ENCODE data around the gene EIF4E2. TPM values are rescaled to one million over a fixed set of nuclear protein-coding genes. Genes with fewer than 3 reads are reported as not detected.

Gene EIF4E2
- total RNA-seq, 1 donor from 2014 or later = 97.0 TPM

GRCh38 chr2:232521959-232522622, 28.4 kb upstream of the EIF4E2 start:
- no peak overlapping the region for H3K9ac ChIP-seq
- peaks cover 20% of the 10 kb centered on the region for H3K4me1 ChIP-seq
- Mint-ChIP-seq H3K27ac (no peak overlapping the region), H3K9me3 (no peaks in the 10 kb centered on the region), H3K27me3 (ENCODE audit: insufficient read depth, low read depth) (peaks cover 41% of the 10 kb centered on the region), H3K4me1 (peaks cover 16% of the 10 kb centered on the region), H3K4me3 (no peak overlapping the region), H3K36me3 (no peaks in the 10 kb centered on the region)
- no peak overlapping the region for H2AFZ ChIP-seq (replicated peaks)
- H3K4me2 ChIP-seq = peak overlapping the region; percentile 79
- peaks cover 2% of the 10 kb centered on the region for H3F3A ChIP-seq (ENCODE audit: low read depth)
- no peak overlapping the region for H3K27ac ChIP-seq
- H3K27me3 ChIP-seq = peaks cover 65% of the 10 kb centered on the region
- H3K9me3 ChIP-seq (ENCODE audit: low read depth) = no peaks in the 10 kb centered on the region
- no peaks in the 10 kb centered on the region for H3K36me3 ChIP-seq
- TF ChIP-seq EZH2phosphoT487 (IDR thresholded peaks at IDR 0.05) = no peak
- TF ChIP-seq EZH2 (IDR thresholded peaks at IDR 0.05) = peak; percentile 12
- peak; percentile 88 for TF ChIP-seq CTCF (IDR thresholded peaks at IDR 0.05)
- peak; percentile 77 for DNase-seq (ENCODE audit: low spot score)
- no peaks in the 10 kb centered on the region for H3K79me2 ChIP-seq (ENCODE audit: low read depth)
- H4K20me1 ChIP-seq (ENCODE audit: low read depth) = peaks cover 19% of the 10 kb centered on the region
- peak overlapping the region; percentile 36 for H3K4me3 ChIP-seq

DNA sequence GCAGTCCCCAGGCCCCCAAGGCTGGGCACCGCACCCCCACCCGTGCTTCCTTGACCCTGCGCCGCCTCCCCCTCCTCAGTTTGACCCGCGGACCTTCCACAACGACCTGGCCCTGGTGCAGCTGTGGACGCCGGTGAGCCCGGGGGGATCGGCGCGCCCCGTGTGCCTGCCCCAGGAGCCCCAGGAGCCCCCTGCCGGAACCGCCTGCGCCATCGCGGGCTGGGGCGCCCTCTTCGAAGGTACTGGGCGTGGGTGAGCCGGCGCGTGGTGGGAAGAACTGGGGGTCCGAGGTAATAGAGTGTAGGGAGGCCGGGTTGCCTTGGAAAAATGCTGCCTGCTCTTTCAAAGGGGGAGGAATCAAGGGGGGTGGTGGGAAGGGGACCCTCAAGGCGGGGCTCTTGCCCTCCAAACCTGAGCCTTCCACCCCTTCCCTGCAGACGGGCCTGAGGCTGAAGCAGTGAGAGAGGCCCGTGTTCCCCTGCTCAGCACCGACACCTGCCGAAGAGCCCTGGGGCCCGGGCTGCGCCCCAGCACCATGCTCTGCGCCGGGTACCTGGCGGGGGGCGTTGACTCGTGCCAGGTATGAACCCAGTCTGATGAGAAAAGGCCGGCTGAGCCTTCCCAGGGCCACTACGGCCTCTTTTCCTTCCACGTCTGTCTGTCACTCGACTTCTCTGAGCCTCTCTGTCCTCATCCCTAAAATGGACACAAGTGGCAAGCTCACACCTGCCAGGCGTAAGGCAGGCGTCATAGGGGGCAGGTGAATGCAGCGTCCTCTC, 27.7 kb upstream of the EIF4E2 start:
- Histone ChIP-seq H3K4me3 (peak overlapping the region; percentile 36), H4K20me1 (ENCODE audit: low read depth) (peaks cover 19% of the 10 kb centered on the region), H3K79me2 (ENCODE audit: low read depth) (no peaks in the 10 kb centered on the region), H3K36me3 (no peaks in the 10 kb centered on the region), H3K9ac (no peak overlapping the region), H3K9me3 (ENCODE audit: low read depth) (no peaks in the 10 kb centered on the region), H2AFZ (replicated peaks) (no peak overlapping the region), H3K27me3 (peaks cover 67% of the 10 kb centered on the region), H3K4me2 (peak overlapping the region; percentile 93), H3K4me1 (peaks cover 20% of the 10 kb centered on the region), H3K27ac (no peak overlapping the region), H3F3A (ENCODE audit: low read depth) (peaks cover 2% of the 10 kb centered on the region)
- DNase-seq (ENCODE audit: low spot score) = no peak
- Mint-ChIP-seq H3K4me3 (peak overlapping the region; percentile 71), H3K4me1 (peaks cover 16% of the 10 kb centered on the region), H3K27me3 (ENCODE audit: insufficient read depth, low read depth) (peaks cover 41% of the 10 kb centered on the region), H3K27ac (no peak overlapping the region), H3K36me3 (no peaks in the 10 kb centered on the region), H3K9me3 (no peaks in the 10 kb centered on the region)
- peak; percentile 81 for TF ChIP-seq EZH2phosphoT487 (IDR thresholded peaks at IDR 0.05)
- TF ChIP-seq CTCF (IDR thresholded peaks at IDR 0.05) = no peak

DNA sequence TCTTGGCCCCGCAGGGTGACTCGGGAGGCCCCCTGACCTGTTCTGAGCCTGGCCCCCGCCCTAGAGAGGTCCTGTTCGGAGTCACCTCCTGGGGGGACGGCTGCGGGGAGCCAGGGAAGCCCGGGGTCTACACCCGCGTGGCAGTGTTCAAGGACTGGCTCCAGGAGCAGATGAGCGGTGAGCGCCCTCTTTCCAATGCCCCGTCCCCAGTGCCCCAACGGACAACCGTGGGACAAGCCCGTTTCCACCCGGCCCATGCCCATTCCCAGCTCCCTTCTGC, 27.1 kb upstream of the EIF4E2 start:
- DNase-seq (ENCODE audit: low spot score) = no peak
- H3K27ac ChIP-seq = no peak overlapping the region
- Mint-ChIP-seq H3K4me3 (peak overlapping the region; percentile 71), H3K27me3 (ENCODE audit: insufficient read depth, low read depth) (peaks cover 39% of the 10 kb centered on the region), H3K27ac (no peak overlapping the region), H3K9me3 (no peaks in the 10 kb centered on the region), H3K36me3 (no peaks in the 10 kb centered on the region), H3K4me1 (peaks cover 15% of the 10 kb centered on the region)
- no peaks in the 10 kb centered on the region for H3K36me3 ChIP-seq
- H3K9ac ChIP-seq = no peak overlapping the region
- H4K20me1 ChIP-seq (ENCODE audit: low read depth) = peaks cover 19% of the 10 kb centered on the region
- peaks cover 2% of the 10 kb centered on the region for H3F3A ChIP-seq (ENCODE audit: low read depth)
- peak overlapping the region; percentile 93 for H3K4me2 ChIP-seq
- peak overlapping the region; percentile 56 for H3K4me3 ChIP-seq
- peaks cover 20% of the 10 kb centered on the region for H3K4me1 ChIP-seq
- peaks cover 69% of the 10 kb centered on the region for H3K27me3 ChIP-seq
- H2AFZ ChIP-seq (replicated peaks) = peak overlapping the region; percentile 94
- H3K79me2 ChIP-seq (ENCODE audit: low read depth) = no peaks in the 10 kb centered on the region
- no peaks in the 10 kb centered on the region for H3K9me3 ChIP-seq (ENCODE audit: low read depth)
- TF ChIP-seq EZH2phosphoT487 (IDR thresholded peaks at IDR 0.05) = no peak
- no peak for TF ChIP-seq CTCF (IDR thresholded peaks at IDR 0.05)
- TF ChIP-seq EZH2 (IDR thresholded peaks at IDR 0.05) = no peak
